Measurements from ENCODE around the gene MMP24. TPM values are rescaled to one million over a fixed set of nuclear protein-coding genes. Genes with fewer than 3 reads are reported as not detected.

MMP24 gene
- total RNA-seq, 1 experiment from 2014 or later: 8.2 TPM

DNA sequence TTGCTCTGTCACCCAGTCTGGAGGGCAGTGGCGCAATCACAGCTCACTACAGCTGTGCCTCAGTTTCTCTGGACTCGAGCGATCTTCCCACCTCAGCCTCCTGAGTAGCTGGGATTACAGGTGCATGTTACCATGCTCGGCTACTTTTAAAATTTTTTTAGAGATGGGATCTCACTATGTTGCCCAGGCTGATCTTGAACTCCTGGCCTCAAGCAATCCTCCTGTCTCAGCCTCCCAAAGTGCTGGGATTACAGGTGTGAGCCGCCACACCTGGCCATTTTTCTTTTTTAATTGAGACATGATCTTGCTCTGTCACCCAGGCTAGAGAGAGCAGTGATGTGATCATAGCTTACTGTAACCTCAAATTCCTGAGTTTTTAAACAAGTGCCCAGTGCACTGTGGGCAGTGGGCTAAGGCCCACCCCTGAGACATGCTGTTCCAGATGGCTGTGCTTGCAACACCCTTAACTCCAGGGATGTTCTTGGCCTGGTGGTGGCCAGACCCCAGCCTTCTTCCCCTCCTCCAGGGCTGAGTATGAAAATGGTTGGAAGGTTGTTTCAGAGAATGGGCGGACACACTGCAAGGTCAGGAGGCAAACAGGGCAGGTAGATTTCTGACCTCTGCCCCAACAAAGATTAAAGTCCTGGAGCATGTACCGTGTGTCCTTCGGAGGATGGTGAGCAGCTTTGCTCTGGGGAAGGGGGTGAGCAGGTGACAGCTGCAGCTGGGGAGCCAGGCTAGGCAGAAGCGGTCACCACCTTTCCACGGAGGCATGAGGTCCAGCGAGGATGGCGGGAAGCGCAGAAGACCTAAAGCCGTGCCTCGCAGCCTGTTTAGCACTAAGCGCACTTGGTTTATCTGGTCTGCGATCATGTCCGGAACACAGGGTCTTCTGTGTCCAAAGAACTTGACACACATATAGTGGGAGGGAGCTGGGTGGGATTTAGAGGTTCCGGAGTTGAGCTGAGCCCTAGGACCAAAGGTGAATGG, 67.1 kb downstream of the MMP24 start:
- TF ChIP-seq, protein P1, sequence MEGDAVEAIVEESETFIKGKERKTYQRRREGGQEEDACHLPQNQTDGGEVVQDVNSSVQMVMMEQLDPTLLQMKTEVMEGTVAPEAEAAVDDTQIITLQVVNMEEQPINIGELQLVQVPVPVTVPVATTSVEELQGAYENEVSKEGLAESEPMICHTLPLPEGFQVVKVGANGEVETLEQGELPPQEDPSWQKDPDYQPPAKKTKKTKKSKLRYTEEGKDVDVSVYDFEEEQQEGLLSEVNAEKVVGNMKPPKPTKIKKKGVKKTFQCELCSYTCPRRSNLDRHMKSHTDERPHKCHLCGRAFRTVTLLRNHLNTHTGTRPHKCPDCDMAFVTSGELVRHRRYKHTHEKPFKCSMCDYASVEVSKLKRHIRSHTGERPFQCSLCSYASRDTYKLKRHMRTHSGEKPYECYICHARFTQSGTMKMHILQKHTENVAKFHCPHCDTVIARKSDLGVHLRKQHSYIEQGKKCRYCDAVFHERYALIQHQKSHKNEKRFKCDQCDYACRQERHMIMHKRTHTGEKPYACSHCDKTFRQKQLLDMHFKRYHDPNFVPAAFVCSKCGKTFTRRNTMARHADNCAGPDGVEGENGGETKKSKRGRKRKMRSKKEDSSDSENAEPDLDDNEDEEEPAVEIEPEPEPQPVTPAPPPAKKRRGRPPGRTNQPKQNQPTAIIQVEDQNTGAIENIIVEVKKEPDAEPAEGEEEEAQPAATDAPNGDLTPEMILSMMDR (IDR thresholded peaks at IDR 0.05; ENCODE audit: unreplicated experiment): no peak
- Mint-ChIP-seq H3K27ac (ENCODE audit: unreplicated experiment) (no peak overlapping the region), H3K36me3 (ENCODE audit: insufficient read depth, unreplicated experiment) (no peaks in the 10 kb centered on the region), H3K4me1 (ENCODE audit: low read depth, unreplicated experiment) (no peaks in the 10 kb centered on the region), H3K4me3 (ENCODE audit: low read depth, unreplicated experiment) (no peak overlapping the region), H3K27me3 (ENCODE audit: unreplicated experiment) (peaks cover 30% of the 10 kb centered on the region), H3K9me3 (ENCODE audit: low read depth, unreplicated experiment) (no peaks in the 10 kb centered on the region)
- BruUV-seq (replicated peaks): no TSS peak
- no peak for DNase-seq
- CTCF ChIA-PET: interaction anchor here (0.8 kb wide), 1 partner anchor 10 kb away, joined by 3 read pairs; no protein-coding TSS in a partner anchor
- intact Hi-C loops (cut with micrococcal nuclease; ENCODE audit: unreplicated experiment): no loop called here

DNA sequence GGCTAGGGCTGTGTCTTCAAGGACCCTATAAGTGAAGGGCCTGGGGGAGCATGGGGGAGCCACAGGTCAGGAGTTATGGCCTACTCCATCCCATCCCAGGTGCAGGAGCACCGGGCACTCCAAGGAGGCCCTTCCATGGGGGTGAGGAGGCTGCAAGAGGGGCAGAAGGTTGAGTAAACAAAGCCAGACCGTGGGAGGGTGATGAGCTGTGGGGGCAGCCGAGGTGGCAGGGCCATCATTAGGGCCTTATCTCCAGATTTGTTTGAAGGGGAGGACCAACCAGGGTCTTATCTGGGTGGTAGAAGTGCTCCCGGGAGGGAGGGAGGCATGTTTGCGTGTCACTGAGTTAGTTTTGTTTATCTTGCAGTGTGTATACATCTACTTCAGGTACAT, 67.8 kb downstream of the MMP24 start:
- no peak for DNase-seq
- Mint-ChIP-seq H3K9me3 (ENCODE audit: low read depth, unreplicated experiment) (no peaks in the 10 kb centered on the region), H3K27me3 (ENCODE audit: unreplicated experiment) (peaks cover 30% of the 10 kb centered on the region), H3K4me3 (ENCODE audit: low read depth, unreplicated experiment) (no peak overlapping the region), H3K27ac (ENCODE audit: unreplicated experiment) (no peak overlapping the region), H3K4me1 (ENCODE audit: low read depth, unreplicated experiment) (no peaks in the 10 kb centered on the region), H3K36me3 (ENCODE audit: insufficient read depth, unreplicated experiment) (no peaks in the 10 kb centered on the region)
- BruUV-seq (replicated peaks): no TSS peak
- TF ChIP-seq, protein P1 (IDR thresholded peaks at IDR 0.05; ENCODE audit: unreplicated experiment): no peak
- CTCF ChIA-PET: interaction anchor here (0.8 kb wide), 1 partner anchor 9 kb away, joined by 3 read pairs; no protein-coding TSS in a partner anchor
- intact Hi-C loops (cut with micrococcal nuclease; ENCODE audit: unreplicated experiment): no loop called here

DNA sequence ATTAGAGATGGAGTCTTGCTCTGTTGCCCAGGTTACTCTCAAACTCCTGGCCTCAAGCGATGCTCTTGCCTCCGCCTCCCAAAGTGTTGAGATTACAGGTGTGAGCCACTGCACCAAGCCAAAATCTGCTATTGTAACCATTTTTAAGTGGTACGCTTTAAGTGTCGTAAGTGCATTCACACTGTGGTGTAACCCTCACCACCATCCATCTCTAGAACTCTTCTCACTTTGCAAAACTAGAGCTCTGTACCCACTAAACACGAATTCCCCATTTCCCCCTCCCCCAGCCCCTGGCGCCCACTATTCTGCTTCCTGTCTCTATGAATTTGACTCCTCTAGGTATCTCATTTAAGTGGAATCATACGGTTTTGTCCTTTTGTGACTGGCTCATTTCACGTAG, 68.6 kb downstream of the MMP24 start:
- H3K4me1 Mint-ChIP-seq (ENCODE audit: low read depth, unreplicated experiment): peaks cover 5% of the 10 kb centered on the region
- no peak overlapping the region for H3K27ac Mint-ChIP-seq (ENCODE audit: unreplicated experiment)
- peaks cover 30% of the 10 kb centered on the region for H3K27me3 Mint-ChIP-seq (ENCODE audit: unreplicated experiment)
- H3K36me3 Mint-ChIP-seq (ENCODE audit: insufficient read depth, unreplicated experiment): no peaks in the 10 kb centered on the region
- TF ChIP-seq, protein P1 (IDR thresholded peaks at IDR 0.05; ENCODE audit: unreplicated experiment): no peak
- CTCF ChIA-PET: interaction anchor here (0.6 to 0.7 kb wide), 2 partner anchors 10 to 12 kb away, joined by 4 read pairs; partner anchors contain the start of gene EIF6
- intact Hi-C loops (cut with micrococcal nuclease; ENCODE audit: unreplicated experiment): no loop called here
- no peak overlapping the region for H3K4me3 Mint-ChIP-seq (ENCODE audit: low read depth, unreplicated experiment)
- no peak for DNase-seq
- no TSS peak for BruUV-seq (replicated peaks)
- H3K9me3 Mint-ChIP-seq (ENCODE audit: low read depth, unreplicated experiment): no peaks in the 10 kb centered on the region

DNA sequence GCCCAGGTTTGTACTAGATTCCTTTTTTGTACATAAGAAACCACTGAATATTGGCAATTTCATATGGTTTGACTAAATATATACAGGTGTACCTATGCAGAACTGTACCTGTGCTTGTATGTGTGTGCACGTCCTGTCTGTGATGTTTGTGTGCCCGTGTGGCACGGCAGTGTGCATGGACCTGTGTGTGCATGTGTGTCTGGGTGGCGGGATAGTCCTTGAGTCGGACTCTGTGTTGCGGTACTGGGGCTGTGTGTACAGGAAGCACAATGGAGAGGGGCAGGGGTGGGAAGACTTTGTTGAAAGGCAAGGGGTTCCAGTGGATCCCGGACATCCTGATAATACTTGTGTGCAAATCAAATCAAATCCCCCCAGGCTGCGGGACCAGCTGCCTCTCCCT, 69.2 kb downstream of the MMP24 start:
- no peaks in the 10 kb centered on the region for H3K9me3 Mint-ChIP-seq (ENCODE audit: low read depth, unreplicated experiment)
- TF ChIP-seq, protein P1 (IDR thresholded peaks at IDR 0.05; ENCODE audit: unreplicated experiment): no peak
- no peaks in the 10 kb centered on the region for H3K36me3 Mint-ChIP-seq (ENCODE audit: insufficient read depth, unreplicated experiment)
- CTCF ChIA-PET: no interaction called here
- peaks cover 8% of the 10 kb centered on the region for H3K4me1 Mint-ChIP-seq (ENCODE audit: low read depth, unreplicated experiment)
- no peak for DNase-seq
- H3K4me3 Mint-ChIP-seq (ENCODE audit: low read depth, unreplicated experiment): no peak overlapping the region
- intact Hi-C loops (cut with micrococcal nuclease; ENCODE audit: unreplicated experiment): no loop called here
- peaks cover 30% of the 10 kb centered on the region for H3K27me3 Mint-ChIP-seq (ENCODE audit: unreplicated experiment)
- H3K27ac Mint-ChIP-seq (ENCODE audit: unreplicated experiment): no peak overlapping the region
- BruUV-seq (replicated peaks): no TSS peak

Measured in Calu3 (cell line).